HG02588 (cell line): ENCODE measurements around the gene RFTN2.
"Not testable (repeated sequence)": the region's sequence is repeated elsewhere in the genome, so short reads cannot be mapped to it uniquely, and the experiment has no call there.

Experiments
- ATAC-seq: cut with Tn5 transposase; IDR thresholded peaks from one replicate; pipeline ENCODE4 v1.9.1; 2021; ENCODE audit warnings: mild to moderate bottlenecking, moderate library complexity; ENCODE audit not compliant: unreplicated experiment

The RFTN2 gene

GRCh38 chr2:197555467-197555866 lies 119.9 kb downstream of the RFTN2 start:
- no peak for ATAC-seq

GRCh38 chr2:197551260-197551659 lies 124.1 kb downstream of the RFTN2 start:
- not testable (repeated sequence) for ATAC-seq

DNA sequence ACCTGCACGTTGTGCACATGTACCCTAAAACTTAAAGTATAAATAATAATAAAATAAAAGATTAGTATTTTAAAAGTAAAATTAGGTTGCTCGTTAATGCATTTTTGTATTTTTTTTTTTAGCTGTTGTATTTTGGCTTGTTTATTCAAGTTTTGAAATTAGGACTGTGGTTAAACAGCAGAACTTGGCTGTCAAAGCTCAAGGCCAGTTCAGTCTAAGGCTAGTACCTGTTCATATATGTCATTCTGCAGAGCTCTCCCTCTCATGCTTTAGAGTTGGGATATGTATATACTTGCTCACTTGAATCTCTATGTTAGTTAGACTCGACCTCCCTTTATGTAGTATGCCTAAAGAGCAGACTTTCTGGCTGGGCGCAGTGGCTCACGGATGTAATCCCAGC lies 126.8 kb downstream of the RFTN2 start:
- ATAC-seq, result no peak

- no peak for ATAC-seq
Observed at GRCh38 chr2:197547163-197547900, 128.1 kb downstream of the RFTN2 start.

DNA sequence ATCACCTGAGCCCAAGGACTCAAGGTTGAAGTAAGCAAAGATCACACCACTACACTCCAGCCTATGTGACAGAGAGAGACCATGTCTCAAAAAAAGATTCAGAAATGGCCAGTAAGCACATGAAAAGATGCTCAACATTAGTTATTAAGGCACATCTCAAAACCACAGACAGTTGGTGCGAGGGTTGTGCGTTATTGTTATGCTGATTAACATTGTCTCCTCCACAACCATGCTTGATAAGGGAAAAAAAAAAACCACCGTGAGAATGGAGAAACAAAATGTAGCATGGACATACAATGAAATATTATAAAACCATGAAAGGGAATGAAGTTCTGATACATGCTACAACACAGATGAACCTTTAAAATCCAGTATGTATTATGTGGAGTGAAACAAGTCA lies 132.2 kb downstream of the RFTN2 start:
- ATAC-seq, result no peak

- no peak for ATAC-seq
Observed at GRCh38 chr2:197539734-197540133, 135.7 kb downstream of the RFTN2 start.

- ATAC-seq, result no peak
Observed at GRCh38 chr2:197538412-197538811, 137.0 kb downstream of the RFTN2 start.
